Muscle layer of duodenum (tissue), 2 donors: ENCODE results near the gene KIAA0319L.

Experiments
- H3K27ac ChIP-seq: one replicate; pipeline ENCODE4 v1.7.0; 2013; ENCODE audit warnings: mild to moderate bottlenecking, low read length
- H3K27me3 ChIP-seq: one replicate; pipeline ENCODE4 v1.7.0; 2013; ENCODE audit warnings: low read depth, mild to moderate bottlenecking, control low read depth, low read length
- H3K36me3 ChIP-seq, 2 donors: one replicate each; pipeline ENCODE4 v1.7.0; 2013; ENCODE audit warnings: low read length in 2 of 2, control low read depth in 1 of 2, mild to moderate bottlenecking in 1 of 2; ENCODE audit not compliant: insufficient read depth in 2 of 2, control insufficient read depth in 1 of 2
- H3K4me1 ChIP-seq, 2 donors: one replicate each; pipeline ENCODE4 v1.7.0; 2013; ENCODE audit warnings: low read length in 2 of 2, mild to moderate bottlenecking in 2 of 2, control low read depth in 1 of 2, moderate library complexity in 1 of 2; ENCODE audit not compliant: insufficient read depth in 2 of 2, control insufficient read depth in 1 of 2
- H3K4me3 ChIP-seq, 2 donors: one replicate each; pipeline ENCODE4 v1.7.0; 2013; ENCODE audit warnings: low read length in 2 of 2, low read depth in 1 of 2, mild to moderate bottlenecking in 1 of 2
- H3K9me3 ChIP-seq, 2 donors: one replicate each; pipeline ENCODE4 v1.7.0; 2013; ENCODE audit warnings: low read length in 2 of 2, control low read depth in 1 of 2, mild to moderate bottlenecking in 1 of 2; ENCODE audit not compliant: control insufficient read depth in 1 of 2
- donor health status: healthy.

KIAA0319L gene

GRCh38 chr1:35434703-35435102, 122.5 kb downstream of the KIAA0319L start:
- Histone ChIP-seq H3K27me3 (no peaks in the 10 kb centered on the region), H3K9me3 (no peaks in the 10 kb centered on the region), H3K36me3 (peaks cover 28 to 70% of the 10 kb centered on the region in 2 donors), H3K4me1 (no peaks in the 10 kb centered on the region), H3K27ac (no peak overlapping the region), H3K4me3 (no peak overlapping the region)

- no peaks in the 10 kb centered on the region for H3K27me3 ChIP-seq
- no peaks in the 10 kb centered on the region for H3K9me3 ChIP-seq
- H3K4me1 ChIP-seq: no peaks in the 10 kb centered on the region
- no peak overlapping the region for H3K27ac ChIP-seq
- H3K36me3 ChIP-seq: peaks cover 20 to 60% of the 10 kb centered on the region in 2 donors
- no peak overlapping the region for H3K4me3 ChIP-seq
Observed at GRCh38 chr1:35433714-35434113, 123.5 kb downstream of the KIAA0319L start.

- H3K9me3 ChIP-seq: no peaks in the 10 kb centered on the region
- no peak overlapping the region for H3K4me3 ChIP-seq
- H3K36me3 ChIP-seq: peaks cover 20 to 50% of the 10 kb centered on the region in 2 donors
- no peak overlapping the region for H3K27ac ChIP-seq
- no peaks in the 10 kb centered on the region for H3K4me1 ChIP-seq
- H3K27me3 ChIP-seq: no peaks in the 10 kb centered on the region
Observed at GRCh38 chr1:35432231-35432630, 125.0 kb downstream of the KIAA0319L start.

GRCh38 chr1:35431173-35431599, 126.0 kb downstream of the KIAA0319L start:
- no peak overlapping the region for H3K4me3 ChIP-seq
- no peaks in the 10 kb centered on the region for H3K27me3 ChIP-seq
- no peak overlapping the region for H3K27ac ChIP-seq
- H3K36me3 ChIP-seq: peaks cover 20 to 39% of the 10 kb centered on the region in 2 donors
- no peaks in the 10 kb centered on the region for H3K4me1 ChIP-seq
- no peaks in the 10 kb centered on the region for H3K9me3 ChIP-seq

GRCh38 chr1:35430762-35431161, 126.4 kb downstream of the KIAA0319L start:
- Histone ChIP-seq H3K27me3 (no peaks in the 10 kb centered on the region), H3K27ac (no peak overlapping the region), H3K4me3 (no peak overlapping the region), H3K4me1 (no peaks in the 10 kb centered on the region), H3K9me3 (no peaks in the 10 kb centered on the region), H3K36me3 (peaks cover 20 to 35% of the 10 kb centered on the region in 2 donors)

GRCh38 chr1:35428360-35428759, 128.8 kb downstream of the KIAA0319L start:
- H3K36me3 ChIP-seq: peaks cover 7 to 14% of the 10 kb centered on the region in 2 donors
- no peak overlapping the region for H3K4me3 ChIP-seq

GRCh38 chr1:35426097-35426586, 131.1 kb downstream of the KIAA0319L start:
- no peak overlapping the region for H3K27ac ChIP-seq
- H3K36me3 ChIP-seq: peaks cover 2 to 7% of the 10 kb centered on the region in 2 donors
- H3K27me3 ChIP-seq: no peaks in the 10 kb centered on the region
- H3K4me1 ChIP-seq: no peaks in the 10 kb centered on the region
- H3K4me3 ChIP-seq: no peak overlapping the region
- H3K9me3 ChIP-seq: no peaks in the 10 kb centered on the region

More at GRCh38 chr1:35428360-35428759, 128.8 kb downstream of the KIAA0319L start:
- no peak overlapping the region for H3K27ac ChIP-seq
- no peaks in the 10 kb centered on the region for H3K4me1 ChIP-seq
- no peaks in the 10 kb centered on the region for H3K27me3 ChIP-seq
- H3K9me3 ChIP-seq: no peaks in the 10 kb centered on the region

- H3K9me3 ChIP-seq: no peaks in the 10 kb centered on the region
- no peak overlapping the region for H3K4me3 ChIP-seq
- H3K27ac ChIP-seq: no peak overlapping the region
- H3K27me3 ChIP-seq: no peaks in the 10 kb centered on the region
- no peaks in the 10 kb centered on the region for H3K4me1 ChIP-seq
- peaks cover 31 to 56% of the 10 kb centered on the region in 2 donors for H3K36me3 ChIP-seq
Observed at GRCh38 chr1:35408925-35409324, 148.3 kb downstream of the KIAA0319L start.

- Histone ChIP-seq H3K36me3 (peaks cover 34 to 55% of the 10 kb centered on the region in 2 donors), H3K4me3 (no peak overlapping the region)
Observed at GRCh38 chr1:35407743-35408142, 149.5 kb downstream of the KIAA0319L start.

GRCh38 chr1:35406103-35406502, 151.1 kb downstream of the KIAA0319L start:
- Histone ChIP-seq H3K9me3 (no peaks in the 10 kb centered on the region), H3K36me3 (peaks cover 34 to 65% of the 10 kb centered on the region in 2 donors), H3K27me3 (no peaks in the 10 kb centered on the region), H3K4me3 (no peak overlapping the region), H3K4me1 (no peaks in the 10 kb centered on the region), H3K27ac (no peak overlapping the region)

More at GRCh38 chr1:35407743-35408142, 149.5 kb downstream of the KIAA0319L start:
- no peaks in the 10 kb centered on the region for H3K27me3 ChIP-seq
- H3K9me3 ChIP-seq: no peaks in the 10 kb centered on the region
- H3K4me1 ChIP-seq: no peaks in the 10 kb centered on the region
- no peak overlapping the region for H3K27ac ChIP-seq

- no peak overlapping the region for H3K4me3 ChIP-seq
- H3K27me3 ChIP-seq: no peaks in the 10 kb centered on the region
- H3K4me1 ChIP-seq: no peaks in the 10 kb centered on the region
- no peak overlapping the region for H3K27ac ChIP-seq
- H3K9me3 ChIP-seq: no peaks in the 10 kb centered on the region
- peaks cover 32 to 60% of the 10 kb centered on the region in 2 donors for H3K36me3 ChIP-seq
Observed at GRCh38 chr1:35401049-35401448, 156.2 kb downstream of the KIAA0319L start.

GRCh38 chr1:35398739-35399138, 158.5 kb downstream of the KIAA0319L start:
- Histone ChIP-seq H3K4me3 (no peak overlapping the region), H3K27me3 (no peaks in the 10 kb centered on the region), H3K9me3 (no peaks in the 10 kb centered on the region), H3K27ac (no peak overlapping the region), H3K4me1 (no peaks in the 10 kb centered on the region), H3K36me3 (peaks cover 47 to 62% of the 10 kb centered on the region in 2 donors)
